Left ventricle myocardium inferior (tissue), 1 donor: ENCODE data around the gene FREM1. TPM values are rescaled to one million over a fixed set of nuclear protein-coding genes. Genes with fewer than 3 reads are reported as not detected.

Experiments used
- DNase-seq: peaks from one replicate; pipeline ENCODE4 v3.0.0-alpha.2; 2020
- H3K27ac ChIP-seq: fragments of 200-600 bp; replicated peaks from 2 replicates; pipeline ENCODE4 v1.8.0; 2021
- H3K27me3 ChIP-seq: fragments of 200-600 bp; 2 replicates; pipeline ENCODE4 v1.8.0; 2021; ENCODE audit warnings: low read depth
- H3K36me3 ChIP-seq: fragments of 200-600 bp; 2 replicates; pipeline ENCODE4 v1.8.0; 2021
- H3K4me1 ChIP-seq: fragments of 200-600 bp; 2 replicates; pipeline ENCODE4 v1.8.0; 2021
- H3K4me3 ChIP-seq: fragments of 200-600 bp; 2 replicates; pipeline ENCODE4 v1.8.0; 2021; ENCODE audit warnings: mild to moderate bottlenecking, moderate library complexity
- H3K9me3 ChIP-seq: fragments of 200-600 bp; replicated peaks from 2 replicates; pipeline ENCODE4 v1.8.0; 2021
- CTCF ChIP-seq: fragments of 200-600 bp; IDR thresholded peaks from 2 replicates; pipeline ENCODE4 v1.8.0; 2021; ENCODE audit warnings: antibody characterized with exemption, mild to moderate bottlenecking, borderline replicate concordance
- intact Hi-C: fragments of 100-400 bp; cut with micrococcal nuclease; formaldehyde crosslinking; loops from one replicate; pipeline ENCODE4 v1.11.0; 2022
- total RNA-seq: library from RNA; stranded (reverse); fragmentation: NEBNext Ultra II Directional; extraction: Animal tissue kit (Norgen Biotek cat#: 25700); gene quantifications from one replicate; pipeline ENCODE4 v1.2.1, GENCODE V29; 2021
- donor health status: DM: no; HTN: yes; CAD: no; lungs with severe emphysema.

Gene FREM1
- total RNA-seq, 1 donor from 2014 or later = 3.0 TPM

- no peak for TF ChIP-seq CTCF
- no peaks in the 10 kb centered on the region for H3K36me3 ChIP-seq
- no peak for DNase-seq
- H3K27me3 ChIP-seq = peaks cover 11% of the 10 kb centered on the region
- no peak overlapping the region for H3K4me3 ChIP-seq
- no peaks in the 10 kb centered on the region for H3K4me1 ChIP-seq
- intact Hi-C loops = no loop called here
- peaks cover 33% of the 10 kb centered on the region for H3K9me3 ChIP-seq
- H3K27ac ChIP-seq = no peak overlapping the region
Observed at GRCh38 chr9:14702200-14702720, 208.0 kb downstream of the FREM1 start.

- intact Hi-C loops = no loop called here
- H3K27ac ChIP-seq = peak within 1 kb of the TSS; percentile 58
- no peak for TF ChIP-seq CTCF
Observed at GRCh38 chr9:14693251-14693861, 216.9 kb downstream of the FREM1 start, which contains the start of gene ZDHHC21. TSS of gene ZDHHC21 (minus strand) at chr9:14693432. CDS start at chr9:14674340, 19,092 bp downstream.

GRCh38 chr9:14692470-14693250 lies 217.6 kb downstream of the FREM1 start:
- Histone ChIP-seq H3K4me3 (peak overlapping the region; percentile 90), H3K9me3 (no peaks in the 10 kb centered on the region), H3K4me1 (peaks cover 24% of the 10 kb centered on the region), H3K27ac (peak overlapping the region; percentile 58), H3K36me3 (peaks cover 26% of the 10 kb centered on the region), H3K27me3 (no peaks in the 10 kb centered on the region)
- intact Hi-C loops = no loop called here
- DNase-seq = no peak
- no peak for TF ChIP-seq CTCF

More at GRCh38 chr9:14693251-14693861, 216.9 kb downstream of the FREM1 start, which contains the start of gene ZDHHC21:
- Histone ChIP-seq H3K9me3 (no peaks in the 10 kb centered on the region), H3K36me3 (peaks cover 21% of the 10 kb centered on the region), H3K4me1 (peaks cover 24% of the 10 kb centered on the region), H3K4me3 (peak within 1 kb of the TSS; percentile 90), H3K27me3 (no peaks in the 10 kb centered on the region)
- DNase-seq = peak; percentile 78

- no peak for DNase-seq
- H3K36me3 ChIP-seq = peaks cover 41% of the 10 kb centered on the region
- intact Hi-C loops = no loop called here
- H3K9me3 ChIP-seq = no peaks in the 10 kb centered on the region
- H3K4me3 ChIP-seq = no peak overlapping the region
- no peaks in the 10 kb centered on the region for H3K27me3 ChIP-seq
- peaks cover 24% of the 10 kb centered on the region for H3K4me1 ChIP-seq
- H3K27ac ChIP-seq = no peak overlapping the region
- TF ChIP-seq CTCF = no peak
Observed at GRCh38 chr9:14690948-14691730, 219.1 kb downstream of the FREM1 start.

- intact Hi-C loops = no loop called here
- TF ChIP-seq CTCF = no peak
- Histone ChIP-seq H3K9me3 (no peaks in the 10 kb centered on the region), H3K4me3 (no peak overlapping the region), H3K27me3 (no peaks in the 10 kb centered on the region), H3K36me3 (peaks cover 48% of the 10 kb centered on the region), H3K4me1 (peaks cover 6% of the 10 kb centered on the region), H3K27ac (no peak overlapping the region)
- DNase-seq = no peak
Observed at GRCh38 chr9:14687042-14687719, 223.0 kb downstream of the FREM1 start.
